A673 (cell line): ENCODE data around the gene SLC44A3.

Source experiments
- EZH2 ChIP-seq: fragments of 200-600 bp; sonication (generic); IDR thresholded peaks from 2 replicates; pipeline ENCODE4 v1.6.1; 2017; ENCODE audit warnings: borderline replicate concordance, low read depth, mild to moderate bottlenecking, mixed read lengths, antibody characterized with exemption, low read length; ENCODE audit not compliant: poor library complexity, severe bottlenecking
- TF ChIP-seq, protein P1 (sequence below): fragments of 300-800, 200-600 bp; sonication (generic); conservative IDR thresholded peaks from 2 replicates; pipeline ENCODE4 v1.5.1; 2017; ENCODE audit warnings: low read depth, mild to moderate bottlenecking, antibody characterized with exemption, low read length, moderate library complexity, mixed read lengths

DNA sequence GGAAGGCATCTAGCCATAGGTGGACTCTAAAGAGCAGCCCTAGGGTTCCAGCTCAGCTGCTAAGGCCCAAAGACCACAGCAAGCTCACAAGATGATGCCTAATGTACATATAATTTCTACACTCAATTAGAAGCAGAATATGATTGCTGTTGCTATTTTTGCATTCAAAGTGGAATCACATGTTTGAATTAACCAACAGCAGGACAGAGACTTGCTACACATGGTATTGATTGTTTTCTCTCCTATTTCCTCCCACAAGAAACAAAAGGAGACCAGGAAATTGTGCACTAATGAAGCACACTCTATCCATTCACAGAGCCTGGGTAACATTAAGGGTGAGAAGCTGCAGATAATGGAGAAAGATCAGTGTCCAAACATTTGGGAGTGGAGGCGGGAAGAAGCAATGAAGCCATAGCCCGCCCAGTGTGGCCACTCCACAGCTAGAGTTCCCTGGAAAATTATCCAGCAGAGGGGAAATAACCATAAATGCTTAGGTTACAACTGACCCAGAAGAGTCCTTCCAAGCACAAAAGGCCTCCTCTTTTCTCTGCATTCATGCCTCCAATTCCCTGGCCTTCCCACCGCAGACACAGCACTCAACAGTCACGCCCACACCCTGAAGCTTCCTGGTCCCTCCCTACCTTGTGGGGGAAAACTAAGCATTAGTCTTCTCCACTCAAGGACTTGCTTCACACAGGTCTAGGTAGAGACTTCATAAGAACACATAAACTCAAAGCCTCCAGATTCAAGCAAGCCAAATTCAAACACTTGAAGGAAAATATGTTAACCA is 99.3 kb downstream of the SLC44A3 start:
- TF ChIP-seq, protein P1, sequence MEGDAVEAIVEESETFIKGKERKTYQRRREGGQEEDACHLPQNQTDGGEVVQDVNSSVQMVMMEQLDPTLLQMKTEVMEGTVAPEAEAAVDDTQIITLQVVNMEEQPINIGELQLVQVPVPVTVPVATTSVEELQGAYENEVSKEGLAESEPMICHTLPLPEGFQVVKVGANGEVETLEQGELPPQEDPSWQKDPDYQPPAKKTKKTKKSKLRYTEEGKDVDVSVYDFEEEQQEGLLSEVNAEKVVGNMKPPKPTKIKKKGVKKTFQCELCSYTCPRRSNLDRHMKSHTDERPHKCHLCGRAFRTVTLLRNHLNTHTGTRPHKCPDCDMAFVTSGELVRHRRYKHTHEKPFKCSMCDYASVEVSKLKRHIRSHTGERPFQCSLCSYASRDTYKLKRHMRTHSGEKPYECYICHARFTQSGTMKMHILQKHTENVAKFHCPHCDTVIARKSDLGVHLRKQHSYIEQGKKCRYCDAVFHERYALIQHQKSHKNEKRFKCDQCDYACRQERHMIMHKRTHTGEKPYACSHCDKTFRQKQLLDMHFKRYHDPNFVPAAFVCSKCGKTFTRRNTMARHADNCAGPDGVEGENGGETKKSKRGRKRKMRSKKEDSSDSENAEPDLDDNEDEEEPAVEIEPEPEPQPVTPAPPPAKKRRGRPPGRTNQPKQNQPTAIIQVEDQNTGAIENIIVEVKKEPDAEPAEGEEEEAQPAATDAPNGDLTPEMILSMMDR: no peak
- no peak for TF ChIP-seq EZH2
